Erythroblast (primary cell): ENCODE data around the gene PADI6.

Experiments used
- GATA1 ChIP-seq: IDR thresholded peaks from 2 replicates; pipeline ENCODE4 v1.6.1; 2011; ENCODE audit warnings: low read depth, mild to moderate bottlenecking, control low read depth, low read length, moderate library complexity
- POLR2A ChIP-seq: IDR thresholded peaks from 2 replicates; pipeline ENCODE4 v1.6.1; 2011; ENCODE audit warnings: mild to moderate bottlenecking, low read length

GRCh38 chr1:17447501-17447992 is 75.6 kb downstream of the PADI6 start:
- TF ChIP-seq POLR2A: no peak
- no peak for TF ChIP-seq GATA1
